GM21619 (cell line): Measurements from ENCODE around the gene PPDPF.
"Not testable (repeated sequence)": the region's sequence is repeated elsewhere in the genome, so short reads cannot be mapped to it uniquely, and the experiment has no call there.

Source experiments
- ATAC-seq: cut with Tn5 transposase; IDR thresholded peaks from one replicate; pipeline ENCODE4 v1.9.1; 2021; ENCODE audit not compliant: unreplicated experiment

PPDPF gene

DNA sequence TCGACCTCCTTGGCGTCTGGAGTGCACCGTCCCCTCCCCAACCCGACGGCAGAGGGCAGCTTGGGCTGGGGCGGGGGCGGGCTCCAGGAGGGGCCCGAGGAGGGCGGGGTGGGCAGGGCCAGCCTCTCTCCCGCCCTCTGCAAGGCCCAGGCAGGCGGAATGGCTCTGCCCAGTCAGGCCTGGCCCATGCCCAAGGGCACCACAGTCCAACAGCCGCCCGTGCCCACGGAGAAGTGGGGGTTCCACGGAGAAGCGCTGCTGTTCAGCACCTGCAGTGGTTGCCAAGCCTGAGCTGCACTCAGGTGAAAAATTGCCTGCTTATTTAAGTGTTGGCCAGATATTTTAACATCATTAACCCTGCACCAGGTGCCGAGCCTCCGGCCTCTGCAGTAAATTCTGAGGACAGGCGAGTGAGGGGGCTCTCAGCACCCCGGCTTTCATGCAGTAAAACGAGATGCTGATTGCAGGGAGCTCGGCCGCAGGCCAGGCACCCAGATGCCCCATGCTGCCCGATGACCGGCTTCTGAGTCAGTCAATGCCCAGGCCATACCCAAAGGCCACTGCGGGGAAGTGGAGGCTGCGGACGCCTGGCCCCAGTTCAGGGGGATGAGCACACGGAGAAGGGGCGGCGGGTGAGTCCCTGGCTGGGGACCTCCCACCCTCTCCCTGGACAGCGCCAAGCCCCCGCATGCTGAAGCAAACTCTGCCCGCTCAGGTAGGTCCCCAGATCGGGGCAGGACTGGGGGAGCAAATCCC is 27.3 kb downstream of the PPDPF start, which contains the start of gene SRMS:
Gene SRMS (minus strand): TSS at position 25 of the 756 bp plus-strand sequence. CDS start 286 bp downstream, outside the sequence.
- no peak for ATAC-seq

DNA sequence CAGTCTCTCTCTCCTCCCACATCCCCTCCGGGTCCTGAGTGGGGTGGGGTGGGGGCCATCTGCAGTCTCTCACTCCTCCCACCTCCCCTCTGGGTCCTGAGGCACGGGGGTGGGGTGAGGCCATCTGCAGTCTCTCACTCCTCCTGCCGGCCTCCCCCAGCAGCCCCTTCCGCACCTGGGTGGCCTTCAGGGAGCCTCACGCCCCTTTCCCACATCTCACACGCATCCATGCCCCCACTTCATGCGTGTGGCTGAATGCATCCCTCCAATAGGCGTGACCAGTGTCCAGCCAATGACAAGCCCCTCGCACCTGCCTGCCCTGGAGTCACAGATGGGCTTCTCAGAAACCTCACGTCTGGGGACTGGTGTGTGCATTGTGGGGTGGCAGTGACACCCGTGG is 28.0 kb downstream of the PPDPF start:
- ATAC-seq: no peak

DNA sequence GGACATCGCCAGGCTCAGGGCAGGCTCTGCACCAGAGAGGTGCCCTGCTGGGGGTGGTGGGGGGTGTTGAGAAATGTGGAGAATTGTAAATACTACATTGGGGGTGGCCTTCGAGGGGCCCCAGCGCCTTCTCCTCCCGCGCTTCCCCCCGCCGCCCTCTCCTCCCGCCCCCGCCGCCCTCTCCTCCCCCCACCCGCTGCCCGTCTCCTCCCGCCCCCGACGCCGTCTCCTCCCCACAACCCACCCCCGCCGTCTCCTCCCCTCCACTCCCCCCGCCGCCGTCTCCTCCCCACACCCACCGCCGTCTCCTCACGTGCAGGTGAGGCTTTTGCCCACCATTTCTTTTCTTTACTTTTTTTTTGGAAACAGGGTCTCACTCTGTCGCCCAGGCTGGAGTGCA is 28.5 kb downstream of the PPDPF start:
- ATAC-seq: no peak

DNA sequence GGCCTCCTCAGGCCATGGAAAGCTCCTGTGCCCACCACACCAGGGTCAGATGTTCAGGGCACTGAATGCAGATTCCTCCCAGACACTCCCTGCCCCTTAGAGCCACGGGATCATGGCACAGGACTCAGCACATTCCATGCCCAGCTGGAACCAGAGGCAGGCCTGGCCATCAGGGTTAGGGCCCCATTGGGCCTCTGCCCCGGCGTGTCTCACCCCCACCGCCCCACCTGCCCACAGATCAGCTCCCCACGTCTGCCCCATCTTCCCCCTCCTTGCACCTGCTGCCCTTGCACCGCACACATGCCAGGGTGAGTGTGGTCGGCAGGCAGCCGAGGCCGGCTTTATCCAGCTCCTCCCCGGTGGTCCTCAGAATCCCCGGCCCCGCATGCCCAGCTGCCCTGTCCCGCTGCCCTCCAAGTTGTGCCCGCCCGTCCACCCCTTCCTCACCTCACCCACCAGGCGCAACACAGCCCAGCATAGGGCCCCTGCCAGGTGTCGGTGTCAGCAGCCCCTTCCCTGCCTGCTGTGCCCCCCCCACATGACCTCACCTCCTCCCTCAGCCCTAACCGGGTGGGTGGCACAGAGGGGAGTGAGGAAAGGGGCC is 29.2 kb downstream of the PPDPF start:
- ATAC-seq: no peak

DNA sequence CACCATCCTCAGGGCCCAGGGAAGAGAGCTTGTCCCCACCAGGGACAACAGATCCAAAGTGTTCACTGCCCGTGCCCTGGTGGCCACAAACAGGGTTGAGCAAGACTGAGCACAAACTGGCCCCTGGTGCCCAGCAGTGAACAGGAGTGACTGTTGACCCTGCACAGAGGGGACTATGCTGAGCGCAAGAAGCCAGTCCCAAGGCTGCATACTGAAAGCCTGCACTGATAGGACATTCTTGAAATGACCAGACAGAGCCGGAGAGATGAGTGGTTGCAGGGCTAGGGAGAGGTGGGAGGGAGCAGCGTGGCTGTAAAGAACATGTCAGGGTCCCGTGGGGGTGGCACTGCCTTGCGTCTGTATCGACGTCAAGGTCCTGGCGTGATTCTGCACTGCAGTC is 30.5 kb downstream of the PPDPF start:
- no peak for ATAC-seq

DNA sequence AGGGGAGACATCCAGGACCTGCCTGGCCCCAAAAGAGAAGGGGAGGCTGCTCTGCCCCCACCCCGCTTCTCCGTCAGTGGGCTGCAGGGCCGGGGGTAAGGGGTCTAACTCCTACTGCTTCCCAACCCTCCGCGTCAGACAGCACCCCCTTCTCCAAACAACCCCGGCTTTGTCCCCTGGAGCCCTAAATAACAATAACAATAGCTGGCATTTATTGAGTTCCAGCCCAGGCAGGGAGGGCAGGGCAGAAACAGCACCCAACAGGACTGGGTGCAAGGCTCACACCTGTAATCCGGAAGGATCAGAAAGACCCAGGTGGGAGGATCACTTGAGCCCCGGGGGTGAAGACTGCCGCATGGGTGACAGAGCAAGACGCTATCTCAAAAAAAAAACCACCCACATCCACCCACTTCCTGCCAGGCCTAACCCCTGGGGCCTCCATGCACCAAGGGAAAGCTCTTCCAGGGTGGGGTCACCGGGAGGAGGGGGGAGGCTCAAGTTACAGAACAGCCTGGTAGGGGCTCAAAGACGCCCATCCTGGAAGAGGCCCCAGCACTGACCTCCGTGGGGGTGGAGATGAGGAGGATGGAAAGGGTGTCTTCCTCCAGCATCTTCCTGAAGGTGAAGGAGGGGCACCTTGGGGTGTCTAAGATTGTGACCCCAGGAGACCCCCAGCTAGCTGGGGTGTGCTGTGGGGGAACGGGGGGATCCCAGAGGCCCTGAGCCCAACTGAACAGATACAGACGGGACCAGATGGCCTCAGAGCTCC is 32.1 kb downstream of the PPDPF start:
- ATAC-seq: peak; percentile 35

DNA sequence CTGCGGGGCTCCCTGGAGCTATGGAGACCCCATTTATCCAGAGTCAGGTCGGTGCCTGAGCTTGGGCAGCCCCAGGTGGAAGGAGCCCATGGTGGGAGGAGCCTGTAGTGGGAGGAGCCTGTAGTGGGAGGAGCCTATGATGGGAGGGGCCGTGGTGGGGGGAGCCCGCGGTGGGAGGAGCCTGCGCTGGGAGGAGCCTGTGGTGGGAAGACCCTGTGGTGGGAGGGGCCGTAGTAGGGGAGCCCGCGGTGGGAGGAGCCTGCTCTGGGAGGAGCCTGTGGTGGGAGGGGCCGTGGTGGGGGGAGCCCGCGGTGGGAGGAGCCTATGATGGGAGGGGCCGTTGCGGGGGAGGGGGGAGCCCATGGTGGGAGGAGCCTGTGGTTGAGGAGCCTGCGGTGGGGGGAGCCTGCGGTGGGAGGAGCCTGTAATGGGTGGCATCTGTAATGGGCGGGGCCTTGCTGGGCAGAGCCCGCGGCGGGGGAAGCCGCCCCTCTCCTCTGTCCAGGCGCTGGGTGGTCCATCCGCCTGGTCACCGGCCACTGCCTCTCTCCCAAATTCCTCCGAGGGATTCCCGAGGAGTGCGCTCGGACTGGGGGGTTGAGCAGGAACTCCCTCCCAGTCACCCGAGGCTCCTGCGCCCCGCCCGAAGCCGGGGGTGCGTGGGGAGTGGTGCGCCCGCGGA is 32.8 kb downstream of the PPDPF start:
- peak; percentile 39 for ATAC-seq

DNA sequence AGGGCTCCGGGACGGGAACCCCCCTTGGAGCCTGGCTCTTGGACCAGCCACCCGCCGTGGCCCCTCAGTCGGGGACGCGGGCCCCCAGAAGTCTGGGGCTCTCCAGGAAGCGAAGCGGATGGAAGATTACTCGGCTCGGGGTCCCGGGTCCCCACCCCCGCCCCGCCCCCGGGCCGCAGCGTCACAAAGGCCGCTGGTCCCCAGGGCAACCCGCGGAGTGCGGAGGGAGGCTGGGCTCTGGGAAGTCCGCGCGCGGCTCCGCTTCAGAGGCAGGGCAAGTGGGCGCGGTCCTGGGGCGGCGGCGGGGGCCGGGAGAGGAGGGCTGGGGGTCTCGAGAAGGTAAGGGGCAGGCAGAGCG is 33.3 kb downstream of the PPDPF start, which contains the start of gene FNDC11:
Gene FNDC11 (plus strand): TSS at position 227 of the 358 bp plus-strand sequence. CDS start 1,505 bp downstream, outside the sequence.
- ATAC-seq: peak; percentile 13

DNA sequence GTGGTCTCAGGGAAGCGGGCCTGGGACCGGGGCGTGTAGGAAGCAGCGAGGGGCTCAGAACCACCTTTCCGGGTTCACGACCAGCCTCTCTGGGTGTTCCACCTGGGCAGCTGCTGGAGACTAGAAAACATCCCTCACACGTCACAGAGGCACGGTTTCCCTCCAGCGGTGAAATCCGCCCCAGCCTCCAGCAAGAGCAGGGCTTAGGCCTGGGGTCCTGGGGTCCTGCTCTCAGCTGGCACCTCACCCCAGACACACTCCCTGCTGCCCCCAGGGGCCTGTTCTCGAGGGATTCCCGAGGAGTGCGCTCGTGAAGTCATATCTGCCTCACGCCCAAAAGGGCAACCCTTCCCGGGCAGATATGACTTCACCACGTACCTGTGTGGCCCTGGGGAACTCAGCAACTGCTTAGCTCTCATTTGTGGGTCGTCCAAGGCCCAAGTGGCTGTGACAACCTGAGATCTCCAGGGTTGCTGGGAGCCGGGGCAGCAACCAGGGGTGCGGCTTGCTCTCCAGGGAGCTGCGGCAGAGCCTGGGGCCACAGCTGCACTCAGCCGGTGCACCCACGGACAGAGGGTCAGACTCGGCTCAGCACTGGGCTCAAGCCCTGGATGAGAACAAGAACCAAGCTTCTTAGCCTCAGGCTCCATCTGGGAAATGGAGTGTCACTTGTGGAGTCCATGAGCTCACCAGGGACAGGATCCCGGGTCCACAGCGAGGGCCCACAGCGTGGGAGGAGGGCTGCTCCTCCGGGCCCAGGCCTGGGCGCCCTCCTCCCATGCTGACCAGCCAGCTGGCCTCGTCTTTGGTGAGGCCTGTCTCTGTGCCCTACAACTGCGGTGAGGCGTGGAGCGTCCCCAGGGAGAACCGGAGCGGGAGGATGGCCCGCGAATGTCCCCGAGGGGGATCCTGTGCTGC is 34.1 kb downstream of the PPDPF start:
- no peak for ATAC-seq

DNA sequence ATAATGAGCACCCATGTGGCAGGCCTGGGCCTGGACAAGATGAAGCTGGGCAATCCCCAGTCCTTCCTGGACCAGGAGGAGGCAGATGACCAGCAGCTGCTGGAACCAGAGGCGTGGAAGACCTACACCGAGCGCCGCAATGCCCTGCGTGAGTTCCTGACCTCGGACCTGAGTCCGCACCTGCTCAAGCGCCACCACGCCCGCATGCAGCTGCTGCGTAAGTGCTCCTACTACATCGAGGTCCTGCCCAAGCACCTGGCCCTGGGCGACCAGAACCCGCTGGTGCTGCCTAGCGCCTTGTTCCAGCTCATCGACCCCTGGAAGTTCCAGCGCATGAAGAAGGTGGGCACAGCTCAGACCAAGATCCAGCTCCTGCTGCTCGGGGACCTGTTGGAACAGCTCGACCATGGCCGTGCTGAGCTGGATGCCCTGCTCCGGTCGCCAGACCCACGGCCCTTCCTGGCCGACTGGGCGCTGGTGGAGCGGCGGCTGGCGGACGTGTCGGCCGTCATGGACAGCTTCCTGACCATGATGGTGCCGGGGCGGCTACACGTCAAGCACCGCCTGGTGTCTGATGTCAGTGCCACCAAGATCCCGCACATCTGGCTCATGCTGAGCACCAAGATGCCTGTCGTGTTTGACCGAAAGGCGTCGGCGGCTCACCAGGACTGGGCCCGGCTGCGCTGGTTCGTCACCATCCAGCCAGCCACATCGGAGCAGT is 35.3 kb downstream of the PPDPF start:
- no peak for ATAC-seq

DNA sequence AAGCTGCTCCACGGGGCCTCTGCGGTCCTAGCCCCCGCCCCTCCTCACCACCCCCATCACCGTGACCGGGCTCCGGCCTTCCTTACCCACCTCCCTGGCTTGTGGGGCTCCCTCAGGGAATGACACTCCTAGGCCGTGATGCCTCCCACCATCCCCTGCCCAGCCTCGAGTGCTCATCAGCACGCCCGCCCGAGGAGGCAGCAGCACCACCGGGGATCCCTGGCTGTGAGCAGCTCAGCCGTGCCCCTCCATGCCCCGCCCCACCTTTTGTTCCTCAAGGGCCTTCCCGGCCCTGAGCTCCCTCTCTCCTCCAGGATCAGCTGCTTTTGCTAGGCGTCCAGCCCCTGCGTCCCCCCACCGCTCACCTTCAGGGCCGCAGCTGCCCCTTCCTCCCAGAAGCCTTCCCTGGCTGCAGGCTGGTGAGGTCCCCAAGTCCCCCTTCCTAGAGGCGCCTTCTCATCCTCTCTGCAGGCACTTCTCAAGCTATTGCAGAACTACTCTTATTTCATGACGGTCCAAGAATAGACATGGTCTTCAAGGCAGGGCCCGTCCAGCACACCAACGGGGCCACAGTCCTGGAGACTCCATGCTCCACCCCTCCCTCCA is 36.4 kb downstream of the PPDPF start:
- ATAC-seq: no peak

DNA sequence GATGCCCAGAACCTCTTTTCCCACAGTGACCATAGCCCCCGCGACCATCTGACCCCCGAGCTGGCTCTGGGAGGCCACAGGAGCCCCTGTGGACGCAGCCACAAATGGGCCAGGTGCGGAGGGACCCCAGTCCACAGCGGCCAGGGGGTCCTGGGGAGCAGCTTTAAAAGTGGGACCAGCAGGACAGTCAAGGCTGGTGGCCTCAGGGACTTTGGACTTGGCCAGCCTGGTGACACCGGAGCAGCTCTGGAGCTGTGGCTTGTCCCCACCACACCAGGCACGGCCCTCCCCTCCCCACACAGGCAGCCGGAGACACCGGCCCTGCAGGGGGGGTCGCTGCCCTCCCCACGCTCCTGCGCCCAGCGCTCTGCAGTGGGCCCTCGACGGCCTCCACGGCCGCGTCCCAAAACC is 36.9 kb downstream of the PPDPF start:
- ATAC-seq: no peak

DNA sequence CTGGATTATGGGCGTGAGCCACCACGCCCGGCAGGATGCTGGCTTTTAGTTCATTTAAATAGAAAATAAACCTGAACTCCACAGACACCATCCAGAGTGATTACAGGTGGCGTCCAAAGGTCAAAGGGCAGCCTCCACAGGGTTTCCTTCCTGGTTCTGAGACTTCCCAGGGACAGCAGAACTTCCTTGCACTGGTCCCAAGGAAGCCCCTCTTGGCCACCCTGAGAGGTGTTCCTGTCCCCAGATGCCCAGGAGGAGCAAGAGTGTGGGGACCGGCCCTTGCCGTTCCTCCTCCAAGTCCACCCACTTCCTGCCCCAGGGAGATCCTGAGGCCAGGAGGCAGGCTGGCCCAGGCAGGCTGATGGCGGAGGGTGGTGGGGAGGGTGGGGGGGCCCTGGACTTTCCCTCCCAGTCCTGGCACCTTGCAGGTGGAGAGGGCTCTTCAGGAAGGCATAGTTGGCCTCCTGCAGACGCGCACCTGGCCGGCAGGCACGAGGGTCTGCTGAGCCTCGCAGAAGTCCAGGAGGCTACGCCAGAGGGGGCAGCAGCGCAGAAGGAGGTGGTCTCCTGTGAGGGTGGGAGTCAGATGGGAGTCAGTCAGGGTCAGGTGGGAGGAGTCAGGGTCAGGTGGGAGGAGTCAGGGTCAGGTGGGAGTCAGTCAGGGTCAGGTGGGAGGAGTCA is 38.4 kb downstream of the PPDPF start:
- ATAC-seq: no peak

DNA sequence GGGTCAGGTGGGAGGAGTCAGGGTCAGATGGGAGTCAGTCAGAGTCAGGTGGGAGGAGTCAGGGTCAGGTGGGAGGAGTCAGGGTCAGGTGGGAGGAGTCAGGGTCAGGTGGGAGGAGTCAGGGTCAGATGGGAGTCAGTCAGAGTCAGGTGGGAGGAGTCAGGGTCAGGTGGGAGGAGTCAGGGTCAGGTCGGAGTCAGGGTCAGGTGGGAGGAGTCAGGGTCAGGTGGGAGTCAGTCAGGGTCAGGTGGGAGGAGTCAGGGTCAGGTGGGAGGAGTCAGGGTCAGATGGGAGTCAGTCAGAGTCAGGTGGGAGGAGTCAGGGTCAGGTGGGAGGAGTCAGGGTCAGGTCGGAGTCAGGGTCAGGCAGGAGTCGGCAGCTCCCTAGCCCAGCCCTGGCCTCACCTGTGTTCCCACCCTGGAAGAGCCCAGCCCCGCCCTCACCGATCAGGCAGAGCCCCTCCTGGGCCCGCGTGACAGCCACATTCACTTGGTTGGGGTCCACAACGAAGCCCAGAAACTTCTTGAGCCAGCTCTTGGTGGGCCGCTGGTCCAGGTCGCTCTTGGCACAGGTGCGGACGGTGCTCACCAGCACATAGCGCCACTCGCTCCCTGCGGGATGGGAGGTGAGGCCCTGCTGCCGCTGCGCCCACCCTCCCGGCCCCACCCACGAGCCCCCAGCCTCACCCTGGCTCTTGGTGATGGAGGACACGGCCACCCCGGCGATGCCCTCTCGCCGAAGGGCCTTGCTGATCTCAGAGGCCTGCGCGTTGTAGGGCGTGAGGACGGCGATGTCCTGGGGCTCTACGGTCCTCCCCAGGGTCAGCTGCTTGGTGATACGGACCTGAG is 39.1 kb downstream of the PPDPF start:
- ATAC-seq: not testable (repeated sequence)

DNA sequence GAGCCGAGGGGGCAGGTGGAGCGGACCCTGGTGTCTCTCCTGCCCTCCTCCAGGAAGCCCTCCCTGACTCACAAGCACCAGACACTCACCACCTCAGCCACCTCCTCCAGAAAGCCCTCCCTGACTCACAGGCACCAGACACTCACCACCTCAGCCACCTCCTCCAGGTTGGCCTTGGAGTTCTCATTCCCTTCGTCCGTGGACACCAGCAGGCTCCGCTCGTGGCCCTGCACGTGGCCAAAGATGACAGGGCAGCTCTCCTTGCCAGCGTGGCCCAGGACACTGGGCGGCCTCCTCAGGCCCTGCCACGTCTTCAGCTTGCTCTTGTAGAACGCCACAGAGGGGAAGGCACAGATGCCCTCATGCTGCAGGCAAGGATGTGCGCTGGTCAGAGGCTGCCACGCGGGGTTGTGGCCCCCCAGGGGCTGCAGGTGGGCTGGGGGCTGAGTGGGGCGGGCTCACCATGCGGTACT is 39.8 kb downstream of the PPDPF start:
- no peak for ATAC-seq

DNA sequence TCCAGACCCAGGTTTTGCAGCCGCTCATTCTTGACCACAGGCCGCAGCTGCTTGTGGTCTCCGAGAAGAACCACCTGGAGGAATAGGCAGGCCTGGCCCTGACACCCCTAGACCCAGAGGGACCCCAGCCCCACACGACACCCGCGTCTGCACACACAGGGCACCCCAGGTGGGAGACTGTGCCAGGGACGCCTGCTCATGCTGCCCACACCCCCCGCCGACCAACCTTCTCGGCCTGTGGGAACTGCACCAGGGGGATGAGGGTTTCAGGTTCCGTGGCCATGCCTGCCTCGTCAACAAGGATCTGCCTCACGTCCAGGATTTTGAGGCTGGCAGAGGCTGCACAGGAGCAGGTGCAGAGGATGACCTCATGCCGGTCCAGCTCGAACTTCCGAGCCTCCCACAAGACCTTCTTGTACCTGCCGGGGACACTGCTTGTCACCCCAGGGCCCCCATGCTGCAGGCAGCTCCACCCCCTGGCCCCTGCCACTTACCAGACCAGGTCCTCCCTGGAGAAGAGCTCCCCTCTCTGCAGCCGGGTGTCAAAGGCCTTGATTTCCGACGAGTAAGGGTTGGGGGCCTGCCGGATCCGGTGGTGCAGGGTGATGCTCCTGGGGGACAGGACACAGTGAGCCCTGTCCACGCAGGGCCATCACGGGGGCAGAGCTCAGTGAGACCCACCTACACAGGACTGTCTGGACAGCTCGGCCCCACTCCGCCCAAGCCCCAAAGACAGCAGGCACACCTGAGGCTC is 40.5 kb downstream of the PPDPF start:
- no peak for ATAC-seq
